Panc1 (cell line): ENCODE measurements around the gene DAND5. TPM values are rescaled to one million over a fixed set of nuclear protein-coding genes. Genes with fewer than 3 reads are reported as not detected.

Source experiments
- ATAC-seq: fragments of 200-7000 bp; cut with Tn5 transposase; 2 replicates; pipeline ENCODE4 v1.9.1; 2020; ENCODE audit warnings: mild to moderate bottlenecking, moderate library complexity
- BruUV-seq: library from RNA; stranded (reverse); fragments of 400-500 nt; replicated peaks from 2 replicates; lab custom pipeline; 2021; lab: Mats Ljungman, UMichigan
- CTCF ChIA-PET: fragments of 300-600 bp; sonication (Branson Sonifier 250); formaldehyde crosslinking; loops from one replicate; lab custom pipeline; 2022; ENCODE audit warnings: antibody characterized with exemption; lab: Charles Lee
- POLR2A ChIA-PET: fragments of 300-600 bp; sonication (Branson Sonifier 250); formaldehyde crosslinking; loops from one replicate; lab custom pipeline; 2022; ENCODE audit warnings: antibody characterized with exemption; lab: Charles Lee
- DNase-seq: peaks from one replicate; pipeline ENCODE4 v3.0.0-alpha.2; 2010; ENCODE audit warnings: low read depth, low spot score
- H3K27ac ChIP-seq: 2 replicates; pipeline ENCODE4 v1.5.1; 2011; ENCODE audit warnings: mild to moderate bottlenecking, low read length, inconsistent platforms
- H3K27me3 ChIP-seq: fragments of 200-500 bp; sonication (Bioruptor generic); 2 replicates; pipeline ENCODE4 v1.6.0; 2014; ENCODE audit warnings: low read length, inconsistent platforms; ENCODE audit not compliant: control insufficient read depth, insufficient read depth
- H3K36me3 ChIP-seq: fragments of 200-500 bp; sonication (Bioruptor generic); 2 replicates; pipeline ENCODE4 v1.5.1; 2014; ENCODE audit warnings: inconsistent platforms, mild to moderate bottlenecking, low read length, moderate library complexity; ENCODE audit not compliant: control insufficient read depth, insufficient read depth
- H3K4me1 ChIP-seq: 2 replicates; pipeline ENCODE4 v1.5.1; 2011; ENCODE audit warnings: inconsistent platforms, mild to moderate bottlenecking, low read length, moderate library complexity; ENCODE audit not compliant: control insufficient read depth, insufficient read depth
- H3K4me3 ChIP-seq, 2 experiments: 2 replicates each; pipeline ENCODE4 v1.5.1; 2011 to 2012; ENCODE audit warnings: low read depth in 2 of 2, low read length in 2 of 2, mild to moderate bottlenecking in 2 of 2, inconsistent platforms in 1 of 2, moderate library complexity in 1 of 2
- H3K9me3 ChIP-seq: fragments of 200-500 bp; sonication (Bioruptor generic); 2 replicates; pipeline ENCODE4 v1.5.1; 2014; ENCODE audit warnings: low read depth, mild to moderate bottlenecking, inconsistent platforms, low read length, moderate library complexity; ENCODE audit not compliant: control insufficient read depth, insufficient read depth
- POLR2AphosphoS5 ChIP-seq: IDR thresholded peaks from 2 replicates; pipeline ENCODE4 v1.6.1; 2012; ENCODE audit warnings: mild to moderate bottlenecking, low read depth, low read length, moderate library complexity
- SIN3A ChIP-seq: IDR thresholded peaks from 2 replicates; pipeline ENCODE4 v1.6.1; 2012; ENCODE audit warnings: low read depth, mild to moderate bottlenecking, low read length, moderate library complexity, borderline replicate concordance; ENCODE audit not compliant: insufficient read depth
- TCF7L2 ChIP-seq: IDR thresholded peaks from 2 replicates; pipeline ENCODE4 v1.6.1; 2011; ENCODE audit warnings: mild to moderate bottlenecking, low read depth, low read length, inconsistent platforms
- in situ Hi-C: cut with HindIII; loops from 2 replicates; pipeline ENCODE4 v1.10.0; 2016; ENCODE audit warnings: low sequenced_read_pairs, low pct_unique_long_range_greater_than_20kb
- intact Hi-C: fragments of 100-400 bp; cut with micrococcal nuclease; formaldehyde crosslinking; loops from one replicate; pipeline ENCODE4 v1.10.0; 2022; ENCODE audit not compliant: unreplicated experiment
- total RNA-seq: library from RNA; stranded (reverse); gene quantifications from one replicate; pipeline ENCODE4 v1.2.1, GENCODE V29; 2021; ENCODE audit not compliant: unreplicated experiment
- TF ChIP-seq, protein P1 (sequence below), 2 experiments: IDR thresholded peaks; 2 replicates each; pipeline ENCODE4 v1.6.1; 2011 to 2012; ENCODE audit warnings: low read depth in 2 of 2, control low read depth in 1 of 2, low read length in 1 of 2, mild to moderate bottlenecking in 1 of 2, moderate library complexity in 1 of 2; ENCODE audit not compliant: insufficient read depth in 1 of 2
- TF ChIP-seq, protein P2 (sequence below): fragments of 450-650 bp; IDR thresholded peaks from 2 replicates; pipeline ENCODE4 v1.5.1; 2017; ENCODE audit warnings: mild to moderate bottlenecking

The DAND5 gene
- total RNA-seq, 1 experiment from 2014 or later: 0.54 TPM

DNA sequence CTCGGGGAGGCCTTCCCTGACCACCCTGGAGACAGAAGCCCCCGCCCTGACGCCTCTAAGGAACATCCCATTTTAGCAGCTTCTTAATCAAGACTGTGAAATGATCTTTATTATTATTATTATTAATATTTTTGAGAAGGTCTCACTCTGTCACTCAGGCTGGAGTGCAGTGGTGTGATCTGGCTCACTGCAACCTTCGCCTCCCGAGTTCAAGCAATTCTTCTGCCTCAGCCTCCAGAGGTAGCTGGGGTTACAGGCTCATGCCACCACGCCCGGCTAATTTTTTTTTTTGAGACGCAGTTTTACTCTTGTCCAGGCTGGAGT, 3.6 kb upstream of the DAND5 start:
- TF ChIP-seq TCF7L2 (no peak), POLR2AphosphoS5 (no peak), SIN3A (no peak)
- TF ChIP-seq, protein P1, sequence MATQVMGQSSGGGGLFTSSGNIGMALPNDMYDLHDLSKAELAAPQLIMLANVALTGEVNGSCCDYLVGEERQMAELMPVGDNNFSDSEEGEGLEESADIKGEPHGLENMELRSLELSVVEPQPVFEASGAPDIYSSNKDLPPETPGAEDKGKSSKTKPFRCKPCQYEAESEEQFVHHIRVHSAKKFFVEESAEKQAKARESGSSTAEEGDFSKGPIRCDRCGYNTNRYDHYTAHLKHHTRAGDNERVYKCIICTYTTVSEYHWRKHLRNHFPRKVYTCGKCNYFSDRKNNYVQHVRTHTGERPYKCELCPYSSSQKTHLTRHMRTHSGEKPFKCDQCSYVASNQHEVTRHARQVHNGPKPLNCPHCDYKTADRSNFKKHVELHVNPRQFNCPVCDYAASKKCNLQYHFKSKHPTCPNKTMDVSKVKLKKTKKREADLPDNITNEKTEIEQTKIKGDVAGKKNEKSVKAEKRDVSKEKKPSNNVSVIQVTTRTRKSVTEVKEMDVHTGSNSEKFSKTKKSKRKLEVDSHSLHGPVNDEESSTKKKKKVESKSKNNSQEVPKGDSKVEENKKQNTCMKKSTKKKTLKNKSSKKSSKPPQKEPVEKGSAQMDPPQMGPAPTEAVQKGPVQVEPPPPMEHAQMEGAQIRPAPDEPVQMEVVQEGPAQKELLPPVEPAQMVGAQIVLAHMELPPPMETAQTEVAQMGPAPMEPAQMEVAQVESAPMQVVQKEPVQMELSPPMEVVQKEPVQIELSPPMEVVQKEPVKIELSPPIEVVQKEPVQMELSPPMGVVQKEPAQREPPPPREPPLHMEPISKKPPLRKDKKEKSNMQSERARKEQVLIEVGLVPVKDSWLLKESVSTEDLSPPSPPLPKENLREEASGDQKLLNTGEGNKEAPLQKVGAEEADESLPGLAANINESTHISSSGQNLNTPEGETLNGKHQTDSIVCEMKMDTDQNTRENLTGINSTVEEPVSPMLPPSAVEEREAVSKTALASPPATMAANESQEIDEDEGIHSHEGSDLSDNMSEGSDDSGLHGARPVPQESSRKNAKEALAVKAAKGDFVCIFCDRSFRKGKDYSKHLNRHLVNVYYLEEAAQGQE (IDR thresholded peaks at IDR 0.05; ENCODE audit: insufficient read depth in 1 of 2, low read depth in 2 of 2, low read length in 1 of 2): no peak
- TF ChIP-seq, protein P2, sequence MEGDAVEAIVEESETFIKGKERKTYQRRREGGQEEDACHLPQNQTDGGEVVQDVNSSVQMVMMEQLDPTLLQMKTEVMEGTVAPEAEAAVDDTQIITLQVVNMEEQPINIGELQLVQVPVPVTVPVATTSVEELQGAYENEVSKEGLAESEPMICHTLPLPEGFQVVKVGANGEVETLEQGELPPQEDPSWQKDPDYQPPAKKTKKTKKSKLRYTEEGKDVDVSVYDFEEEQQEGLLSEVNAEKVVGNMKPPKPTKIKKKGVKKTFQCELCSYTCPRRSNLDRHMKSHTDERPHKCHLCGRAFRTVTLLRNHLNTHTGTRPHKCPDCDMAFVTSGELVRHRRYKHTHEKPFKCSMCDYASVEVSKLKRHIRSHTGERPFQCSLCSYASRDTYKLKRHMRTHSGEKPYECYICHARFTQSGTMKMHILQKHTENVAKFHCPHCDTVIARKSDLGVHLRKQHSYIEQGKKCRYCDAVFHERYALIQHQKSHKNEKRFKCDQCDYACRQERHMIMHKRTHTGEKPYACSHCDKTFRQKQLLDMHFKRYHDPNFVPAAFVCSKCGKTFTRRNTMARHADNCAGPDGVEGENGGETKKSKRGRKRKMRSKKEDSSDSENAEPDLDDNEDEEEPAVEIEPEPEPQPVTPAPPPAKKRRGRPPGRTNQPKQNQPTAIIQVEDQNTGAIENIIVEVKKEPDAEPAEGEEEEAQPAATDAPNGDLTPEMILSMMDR: no peak
- Histone ChIP-seq H3K27me3 (no peaks in the 10 kb centered on the region), H3K27ac (peak overlapping the region; percentile 82), H3K36me3 (no peaks in the 10 kb centered on the region), H3K4me1 (peaks cover 10% of the 10 kb centered on the region), H3K4me3 (peak overlapping the region in 1 of 2 experiments; percentile 49; a peak in 2 of 4 replicates), H3K9me3 (no peaks in the 10 kb centered on the region)
- ATAC-seq (no peak), DNase-seq (no peak)
- in situ Hi-C loops (no loop called here), intact Hi-C loops (no loop called here)
- BruUV-seq: no TSS peak
- ChIA-PET POLR2A (interaction anchor here (0.6 kb wide), 1 partner anchor 186 kb away, joined by 3 read pairs; no protein-coding TSS in a partner anchor), CTCF (interaction anchor here (0.6 to 2.2 kb wide), 9 partner anchors 11 to 397 kb away, joined by 3 to 24 read pairs (median 4); no protein-coding TSS in a partner anchor)

- no peak overlapping the region for H3K27ac ChIP-seq
- H3K9me3 ChIP-seq: no peaks in the 10 kb centered on the region
- H3K4me3 ChIP-seq: no peak overlapping the region
- no peak for ATAC-seq
- intact Hi-C loops: no loop called here
- no peak for DNase-seq
- no TSS peak for BruUV-seq
- CTCF ChIA-PET: no interaction called here
- peaks cover 10% of the 10 kb centered on the region for H3K4me1 ChIP-seq
- TF ChIP-seq, protein P2: no peak
- TF ChIP-seq POLR2AphosphoS5: no peak
- TF ChIP-seq, protein P1 (IDR thresholded peaks at IDR 0.05; ENCODE audit: insufficient read depth in 1 of 2, low read depth in 2 of 2, low read length in 1 of 2): no peak
- no peak for TF ChIP-seq TCF7L2
- TF ChIP-seq SIN3A: no peak
- in situ Hi-C loops: no loop called here
- H3K36me3 ChIP-seq: no peaks in the 10 kb centered on the region
- POLR2A ChIA-PET: no interaction called here
- H3K27me3 ChIP-seq: no peaks in the 10 kb centered on the region
Observed at GRCh38 chr19:12967907-12968306, 1.5 kb upstream of the DAND5 start.
